ENCODE measurements around the gene PRPF40A. TPM values are rescaled to one million over a fixed set of nuclear protein-coding genes. Genes with fewer than 3 reads are reported as not detected.

The PRPF40A gene
- total RNA-seq, 1 donor from 2014 or later = 136 TPM

GRCh38 chr2:152683400-152683799, 33.9 kb downstream of the PRPF40A start:
- no peak for DNase-seq (ENCODE audit: low read depth, low spot score)
- no peak overlapping the region for H3K27ac Mint-ChIP-seq (ENCODE audit: unreplicated experiment)
- H3K4me3 Mint-ChIP-seq = no peak overlapping the region
- H3K27me3 Mint-ChIP-seq (ENCODE audit: low read depth) = no peaks in the 10 kb centered on the region
- TF ChIP-seq CTCF (conservative IDR thresholded peaks at IDR 0.05) = no peak
- peaks cover 2% of the 10 kb centered on the region for H3K9me3 Mint-ChIP-seq
- peaks cover 46% of the 10 kb centered on the region for H3K36me3 Mint-ChIP-seq (ENCODE audit: low read depth)
- peaks cover 10% of the 10 kb centered on the region for H3K4me1 Mint-ChIP-seq

GRCh38 chr2:152682663-152683062, 34.6 kb downstream of the PRPF40A start:
- Mint-ChIP-seq H3K27me3 (ENCODE audit: low read depth) (no peaks in the 10 kb centered on the region), H3K9me3 (peaks cover 2% of the 10 kb centered on the region), H3K36me3 (ENCODE audit: low read depth) (peaks cover 46% of the 10 kb centered on the region), H3K27ac (ENCODE audit: unreplicated experiment) (peak overlapping the region; percentile 20), H3K4me1 (peaks cover 10% of the 10 kb centered on the region), H3K4me3 (peak overlapping the region; percentile 6)
- peak; percentile 21 for DNase-seq (ENCODE audit: low read depth, low spot score)
- no peak for TF ChIP-seq CTCF (conservative IDR thresholded peaks at IDR 0.05)

- H3K27ac Mint-ChIP-seq (ENCODE audit: unreplicated experiment) = no peak overlapping the region
- no peak overlapping the region for H3K4me3 Mint-ChIP-seq
- TF ChIP-seq CTCF (conservative IDR thresholded peaks at IDR 0.05) = no peak
- H3K27me3 Mint-ChIP-seq (ENCODE audit: low read depth) = no peaks in the 10 kb centered on the region
- peaks cover 2% of the 10 kb centered on the region for H3K9me3 Mint-ChIP-seq
- H3K4me1 Mint-ChIP-seq = peaks cover 10% of the 10 kb centered on the region
- no peak for DNase-seq (ENCODE audit: low read depth, low spot score)
- H3K36me3 Mint-ChIP-seq (ENCODE audit: low read depth) = peaks cover 25% of the 10 kb centered on the region
Observed at GRCh38 chr2:152678808-152679207, 38.5 kb downstream of the PRPF40A start.

- no peaks in the 10 kb centered on the region for H3K9me3 Mint-ChIP-seq
- DNase-seq (ENCODE audit: low read depth, low spot score) = no peak
- peaks cover 17% of the 10 kb centered on the region for H3K36me3 Mint-ChIP-seq (ENCODE audit: low read depth)
- H3K27ac Mint-ChIP-seq (ENCODE audit: unreplicated experiment) = no peak overlapping the region
- no peak for TF ChIP-seq CTCF (conservative IDR thresholded peaks at IDR 0.05)
- H3K4me1 Mint-ChIP-seq = no peaks in the 10 kb centered on the region
- H3K4me3 Mint-ChIP-seq = no peak overlapping the region
- H3K27me3 Mint-ChIP-seq (ENCODE audit: low read depth) = no peaks in the 10 kb centered on the region
Observed at GRCh38 chr2:152676461-152676860, 40.8 kb downstream of the PRPF40A start.

- no peak for TF ChIP-seq CTCF (conservative IDR thresholded peaks at IDR 0.05)
- Mint-ChIP-seq H3K4me3 (no peak overlapping the region), H3K9me3 (no peaks in the 10 kb centered on the region), H3K4me1 (no peaks in the 10 kb centered on the region), H3K27ac (ENCODE audit: unreplicated experiment) (no peak overlapping the region), H3K27me3 (ENCODE audit: low read depth) (no peaks in the 10 kb centered on the region), H3K36me3 (ENCODE audit: low read depth) (peaks cover 9% of the 10 kb centered on the region)
- no peak for DNase-seq (ENCODE audit: low read depth, low spot score)
Observed at GRCh38 chr2:152674334-152674733, 42.9 kb downstream of the PRPF40A start.

GRCh38 chr2:152664725-152665124, 52.5 kb downstream of the PRPF40A start:
- no peaks in the 10 kb centered on the region for H3K4me1 Mint-ChIP-seq
- no peak overlapping the region for H3K4me3 Mint-ChIP-seq
- TF ChIP-seq CTCF (conservative IDR thresholded peaks at IDR 0.05) = no peak
- no peak for DNase-seq (ENCODE audit: low read depth, low spot score)
- peaks cover 24% of the 10 kb centered on the region for H3K36me3 Mint-ChIP-seq (ENCODE audit: low read depth)
- no peaks in the 10 kb centered on the region for H3K9me3 Mint-ChIP-seq
- H3K27me3 Mint-ChIP-seq (ENCODE audit: low read depth) = no peaks in the 10 kb centered on the region
- no peak overlapping the region for H3K27ac Mint-ChIP-seq (ENCODE audit: unreplicated experiment)
